ENCODE results near the gene SHC3.

SHC3 gene

GRCh38 chr9:89093201-89093975 lies 85.2 kb downstream of the SHC3 start:
- peaks cover 3% of the 10 kb centered on the region for H3K27me3 Mint-ChIP-seq
- no peaks in the 10 kb centered on the region for H3K9me3 Mint-ChIP-seq
- no peak for ATAC-seq
- DNase-seq: no peak
- no peak overlapping the region for H3K27ac Mint-ChIP-seq
- H3K36me3 Mint-ChIP-seq (ENCODE audit: low read depth): no peaks in the 10 kb centered on the region
- peaks cover 3% of the 10 kb centered on the region for H3K4me1 Mint-ChIP-seq
- H3K4me3 Mint-ChIP-seq: no peak overlapping the region

- H3K4me1 Mint-ChIP-seq: peaks cover 4% of the 10 kb centered on the region
- no peak overlapping the region for H3K27ac Mint-ChIP-seq
- H3K9me3 Mint-ChIP-seq: no peaks in the 10 kb centered on the region
- H3K4me3 Mint-ChIP-seq: no peak overlapping the region
- H3K27me3 Mint-ChIP-seq: peaks cover 6% of the 10 kb centered on the region
- no peak for ATAC-seq
- H3K36me3 Mint-ChIP-seq (ENCODE audit: low read depth): no peaks in the 10 kb centered on the region
- no peak for DNase-seq
Measured at GRCh38 chr9:89089176-89089575, 89.4 kb downstream of the SHC3 start.

- Mint-ChIP-seq H3K36me3 (ENCODE audit: low read depth) (no peaks in the 10 kb centered on the region), H3K4me3 (no peak overlapping the region), H3K27ac (no peak overlapping the region), H3K9me3 (no peaks in the 10 kb centered on the region), H3K4me1 (peaks cover 3% of the 10 kb centered on the region), H3K27me3 (peaks cover 18% of the 10 kb centered on the region)
- DNase-seq: no peak
- no peak for ATAC-seq
Measured at GRCh38 chr9:89083626-89084025, 95.0 kb downstream of the SHC3 start.

- Mint-ChIP-seq H3K4me1 (no peaks in the 10 kb centered on the region), H3K27ac (no peak overlapping the region), H3K4me3 (no peak overlapping the region), H3K36me3 (ENCODE audit: low read depth) (no peaks in the 10 kb centered on the region), H3K27me3 (peaks cover 31% of the 10 kb centered on the region), H3K9me3 (no peaks in the 10 kb centered on the region)
- DNase-seq (no peak), ATAC-seq (no peak)
Measured at GRCh38 chr9:89080193-89080592, 98.4 kb downstream of the SHC3 start.

- ATAC-seq (no peak), DNase-seq (no peak)
- Mint-ChIP-seq H3K4me1 (no peaks in the 10 kb centered on the region), H3K27ac (no peak overlapping the region), H3K27me3 (peaks cover 27% of the 10 kb centered on the region), H3K36me3 (ENCODE audit: low read depth) (no peaks in the 10 kb centered on the region), H3K4me3 (no peak overlapping the region), H3K9me3 (no peaks in the 10 kb centered on the region)
Measured at GRCh38 chr9:89079391-89079790, 99.2 kb downstream of the SHC3 start.

GRCh38 chr9:89078860-89079259 lies 99.8 kb downstream of the SHC3 start:
- H3K9me3 Mint-ChIP-seq: no peaks in the 10 kb centered on the region
- DNase-seq: no peak
- H3K27ac Mint-ChIP-seq: no peak overlapping the region
- peaks cover 27% of the 10 kb centered on the region for H3K27me3 Mint-ChIP-seq
- H3K36me3 Mint-ChIP-seq (ENCODE audit: low read depth): no peaks in the 10 kb centered on the region
- no peak for ATAC-seq
- H3K4me3 Mint-ChIP-seq: no peak overlapping the region
- H3K4me1 Mint-ChIP-seq: no peaks in the 10 kb centered on the region

- H3K27me3 Mint-ChIP-seq: peaks cover 25% of the 10 kb centered on the region
- no peak for ATAC-seq
- no peak overlapping the region for H3K4me3 Mint-ChIP-seq
Measured at GRCh38 chr9:89078421-89078820, 100.2 kb downstream of the SHC3 start.

GRCh38 chr9:89077519-89077918 lies 101.1 kb downstream of the SHC3 start:
- Mint-ChIP-seq H3K9me3 (no peaks in the 10 kb centered on the region), H3K4me1 (no peaks in the 10 kb centered on the region), H3K27ac (no peak overlapping the region), H3K27me3 (peaks cover 19% of the 10 kb centered on the region), H3K36me3 (ENCODE audit: low read depth) (no peaks in the 10 kb centered on the region), H3K4me3 (no peak overlapping the region)
- ATAC-seq (no peak), DNase-seq (no peak)

More at GRCh38 chr9:89078421-89078820, 100.2 kb downstream of the SHC3 start:
- H3K27ac Mint-ChIP-seq: no peak overlapping the region
- no peaks in the 10 kb centered on the region for H3K9me3 Mint-ChIP-seq
- no peaks in the 10 kb centered on the region for H3K36me3 Mint-ChIP-seq (ENCODE audit: low read depth)
- DNase-seq: no peak
- H3K4me1 Mint-ChIP-seq: no peaks in the 10 kb centered on the region

- H3K4me1 Mint-ChIP-seq: no peaks in the 10 kb centered on the region
- ATAC-seq (no peak), DNase-seq (no peak)
- H3K27ac Mint-ChIP-seq: no peak overlapping the region
- no peaks in the 10 kb centered on the region for H3K9me3 Mint-ChIP-seq
- peaks cover 14% of the 10 kb centered on the region for H3K27me3 Mint-ChIP-seq
- no peak overlapping the region for H3K4me3 Mint-ChIP-seq
- no peaks in the 10 kb centered on the region for H3K36me3 Mint-ChIP-seq (ENCODE audit: low read depth)
Measured at GRCh38 chr9:89073397-89073796, 105.2 kb downstream of the SHC3 start.

GRCh38 chr9:89071591-89071990 lies 107.0 kb downstream of the SHC3 start:
- Mint-ChIP-seq H3K9me3 (no peaks in the 10 kb centered on the region), H3K27ac (no peak overlapping the region), H3K36me3 (ENCODE audit: low read depth) (no peaks in the 10 kb centered on the region), H3K4me1 (no peaks in the 10 kb centered on the region), H3K27me3 (peaks cover 5% of the 10 kb centered on the region), H3K4me3 (no peak overlapping the region)
- ATAC-seq (no peak), DNase-seq (no peak)

GRCh38 chr9:89066835-89067234 lies 111.8 kb downstream of the SHC3 start:
- no peak overlapping the region for H3K4me3 Mint-ChIP-seq
- no peaks in the 10 kb centered on the region for H3K4me1 Mint-ChIP-seq
- H3K27ac Mint-ChIP-seq: no peak overlapping the region
- no peaks in the 10 kb centered on the region for H3K36me3 Mint-ChIP-seq (ENCODE audit: low read depth)
- no peaks in the 10 kb centered on the region for H3K27me3 Mint-ChIP-seq
- no peak for DNase-seq
- no peak for ATAC-seq
- H3K9me3 Mint-ChIP-seq: no peaks in the 10 kb centered on the region

GRCh38 chr9:89065921-89066320 lies 112.7 kb downstream of the SHC3 start:
- no peak overlapping the region for H3K27ac Mint-ChIP-seq
- DNase-seq (no peak), ATAC-seq (no peak)
- no peaks in the 10 kb centered on the region for H3K27me3 Mint-ChIP-seq
- no peak overlapping the region for H3K4me3 Mint-ChIP-seq
- H3K4me1 Mint-ChIP-seq: no peaks in the 10 kb centered on the region
- no peaks in the 10 kb centered on the region for H3K36me3 Mint-ChIP-seq (ENCODE audit: low read depth)
- H3K9me3 Mint-ChIP-seq: no peaks in the 10 kb centered on the region

GRCh38 chr9:89060790-89061189 lies 117.8 kb downstream of the SHC3 start:
- H3K4me1 Mint-ChIP-seq: no peaks in the 10 kb centered on the region
- H3K27ac Mint-ChIP-seq: no peak overlapping the region
- no peaks in the 10 kb centered on the region for H3K9me3 Mint-ChIP-seq
- H3K4me3 Mint-ChIP-seq: no peak overlapping the region
- ATAC-seq: no peak
- H3K36me3 Mint-ChIP-seq (ENCODE audit: low read depth): no peaks in the 10 kb centered on the region
- no peak for DNase-seq
- H3K27me3 Mint-ChIP-seq: peaks cover 4% of the 10 kb centered on the region

- Mint-ChIP-seq H3K4me1 (no peaks in the 10 kb centered on the region), H3K36me3 (ENCODE audit: low read depth) (no peaks in the 10 kb centered on the region), H3K9me3 (no peaks in the 10 kb centered on the region), H3K27me3 (peaks cover 4% of the 10 kb centered on the region), H3K27ac (no peak overlapping the region), H3K4me3 (no peak overlapping the region)
- ATAC-seq (no peak), DNase-seq (no peak)
Measured at GRCh38 chr9:89059925-89060506, 118.6 kb downstream of the SHC3 start.

GRCh38 chr9:89058906-89059305 lies 119.7 kb downstream of the SHC3 start:
- DNase-seq (no peak), ATAC-seq (no peak)
- Mint-ChIP-seq H3K4me3 (no peak overlapping the region), H3K9me3 (no peaks in the 10 kb centered on the region), H3K36me3 (ENCODE audit: low read depth) (no peaks in the 10 kb centered on the region), H3K27ac (no peak overlapping the region), H3K27me3 (peaks cover 4% of the 10 kb centered on the region), H3K4me1 (no peaks in the 10 kb centered on the region)
